GM19468 (cell line): Measurements from ENCODE around the gene CLEC17A.
"Not testable (repeated sequence)": the region's sequence is repeated elsewhere in the genome, so short reads cannot be mapped to it uniquely, and the experiment has no call there.

Experiments used
- ATAC-seq: cut with Tn5 transposase; IDR thresholded peaks from one replicate; pipeline ENCODE4 v1.9.1; 2021; ENCODE audit warnings: mild to moderate bottlenecking, moderate library complexity, moderate number of reproducible peaks; ENCODE audit not compliant: unreplicated experiment; ENCODE audit errors: extremely low read depth

Gene CLEC17A

GRCh38 chr19:14582894-14583340 lies at the start of gene CLEC17A:
Gene CLEC17A (plus strand): TSS chr19:14583084. CDS start chr19:14583161, 77 bp downstream.
- peak; percentile 43 for ATAC-seq

- ATAC-seq: no peak
These were observed 49.4 kb upstream of the CLEC17A start for GRCh38 chr19:14533450-14533849.

GRCh38 chr19:14536926-14537692 lies 45.8 kb upstream of the CLEC17A start:
- ATAC-seq: no peak

GRCh38 chr19:14540741-14541525 lies 42.0 kb upstream of the CLEC17A start:
- no peak for ATAC-seq

- not testable (repeated sequence) for ATAC-seq
These were observed 40.9 kb upstream of the CLEC17A start for GRCh38 chr19:14541979-14542378.

GRCh38 chr19:14542711-14543328 lies 40.1 kb upstream of the CLEC17A start:
- no peak for ATAC-seq

- no peak for ATAC-seq
These were observed 38.8 kb upstream of the CLEC17A start for GRCh38 chr19:14544047-14544446.

- no peak for ATAC-seq
These were observed 37.7 kb upstream of the CLEC17A start for GRCh38 chr19:14544977-14545715.

- no peak for ATAC-seq
These were observed 37.2 kb upstream of the CLEC17A start for GRCh38 chr19:14545716-14546082.

- ATAC-seq: no peak
These were observed 32.6 kb upstream of the CLEC17A start for GRCh38 chr19:14550201-14550754.

- ATAC-seq: not testable (repeated sequence)
These were observed 31.5 kb upstream of the CLEC17A start for GRCh38 chr19:14551134-14552005.

- not testable (repeated sequence) for ATAC-seq
These were observed 30.9 kb upstream of the CLEC17A start for GRCh38 chr19:14552006-14552360.

GRCh38 chr19:14553042-14553938 lies 29.6 kb upstream of the CLEC17A start:
- ATAC-seq: no peak

GRCh38 chr19:14553939-14554243 lies 29.0 kb upstream of the CLEC17A start:
- ATAC-seq: no peak

- no peak for ATAC-seq
These were observed 28.5 kb upstream of the CLEC17A start for GRCh38 chr19:14554382-14554812.

GRCh38 chr19:14555918-14556661 lies 26.8 kb upstream of the CLEC17A start:
- ATAC-seq: no peak

GRCh38 chr19:14556662-14557188 lies 26.2 kb upstream of the CLEC17A start:
- ATAC-seq: no peak
